Measurements from ENCODE around the gene TXN2.
"Not testable (repeated sequence)": the region's sequence is repeated elsewhere in the genome, so short reads cannot be mapped to it uniquely, and the experiment has no call there.

Gene TXN2

DNA sequence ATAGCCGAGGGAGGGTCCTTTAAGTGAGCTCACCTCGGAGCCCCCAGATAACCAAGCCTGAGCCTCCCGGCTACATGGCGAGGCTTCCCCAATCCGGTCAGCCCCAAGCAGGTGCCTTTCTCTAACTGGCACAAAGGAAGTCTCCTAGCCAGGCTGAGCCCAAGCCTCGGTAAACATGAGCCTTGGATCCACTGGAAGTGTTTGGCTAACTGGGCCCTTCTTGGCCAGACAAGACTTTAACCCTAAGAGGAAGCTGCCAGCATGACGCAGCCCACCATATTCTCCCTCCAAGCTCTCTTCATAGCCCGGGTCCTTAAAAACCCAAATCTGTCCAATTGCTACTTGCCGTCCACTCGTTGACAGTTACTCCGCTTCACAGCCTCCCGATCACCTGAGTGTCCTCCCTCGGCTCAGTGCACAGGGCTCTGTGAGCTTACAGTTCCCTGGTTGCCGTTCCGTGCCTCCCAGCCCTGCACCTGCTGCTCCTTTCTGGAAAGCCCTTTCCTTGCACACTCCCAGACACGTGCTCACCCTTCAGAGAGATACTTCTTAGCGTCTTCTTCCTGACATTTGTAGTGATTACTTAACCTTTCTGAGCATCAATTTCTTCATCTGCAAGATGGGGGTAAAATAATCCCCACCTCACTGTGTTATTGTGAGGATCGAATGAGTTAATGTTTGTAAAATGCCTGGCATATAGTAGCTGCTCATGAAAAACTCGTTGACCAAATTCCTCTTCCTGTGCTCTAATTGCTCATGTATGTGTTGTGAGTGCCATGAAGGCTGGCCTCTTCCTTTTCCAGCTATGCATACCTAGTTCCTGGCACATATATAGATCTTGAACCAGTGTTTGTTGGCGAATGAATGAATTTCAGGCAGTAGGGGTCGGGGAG is 25.6 kb downstream of the TXN2 start:
- no peak for DNase-seq (ENCODE audit: low read depth in 2 of 2)

DNA sequence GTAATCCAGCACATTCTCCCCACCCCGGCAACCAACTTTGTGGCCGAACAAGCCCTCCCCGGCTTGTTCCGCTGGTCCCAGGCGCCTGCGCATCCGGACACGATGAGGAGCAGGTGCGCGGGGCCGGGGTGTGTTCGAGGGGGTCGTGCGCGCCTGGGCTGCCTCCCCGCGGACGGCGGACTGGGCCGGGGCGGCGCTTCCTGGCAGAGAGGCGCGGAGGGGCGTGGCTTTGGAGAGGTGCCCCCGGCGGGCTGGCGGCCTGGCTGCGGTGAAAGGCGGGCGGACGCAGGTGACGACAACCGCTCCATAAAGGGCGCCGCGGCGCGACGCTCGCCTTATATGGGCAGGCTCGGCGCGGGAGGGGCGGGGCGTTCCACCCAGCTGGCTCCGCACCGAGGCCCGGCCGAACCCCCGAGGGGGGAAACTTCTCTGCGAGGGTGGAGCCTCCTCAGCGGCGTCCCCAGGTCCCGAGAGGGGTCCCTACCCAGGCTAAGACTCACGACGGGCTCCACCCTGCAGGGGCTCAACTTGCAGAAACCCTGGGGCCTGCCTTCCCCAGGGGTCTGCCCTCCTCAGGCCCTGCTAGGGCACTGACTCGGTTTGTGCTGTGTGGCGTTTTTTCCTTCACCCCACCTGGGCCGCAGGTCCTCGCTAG is 26.4 kb downstream of the TXN2 start:
- DNase-seq (ENCODE audit: low read depth in 2 of 2): peak; percentile 87 to 93

DNA sequence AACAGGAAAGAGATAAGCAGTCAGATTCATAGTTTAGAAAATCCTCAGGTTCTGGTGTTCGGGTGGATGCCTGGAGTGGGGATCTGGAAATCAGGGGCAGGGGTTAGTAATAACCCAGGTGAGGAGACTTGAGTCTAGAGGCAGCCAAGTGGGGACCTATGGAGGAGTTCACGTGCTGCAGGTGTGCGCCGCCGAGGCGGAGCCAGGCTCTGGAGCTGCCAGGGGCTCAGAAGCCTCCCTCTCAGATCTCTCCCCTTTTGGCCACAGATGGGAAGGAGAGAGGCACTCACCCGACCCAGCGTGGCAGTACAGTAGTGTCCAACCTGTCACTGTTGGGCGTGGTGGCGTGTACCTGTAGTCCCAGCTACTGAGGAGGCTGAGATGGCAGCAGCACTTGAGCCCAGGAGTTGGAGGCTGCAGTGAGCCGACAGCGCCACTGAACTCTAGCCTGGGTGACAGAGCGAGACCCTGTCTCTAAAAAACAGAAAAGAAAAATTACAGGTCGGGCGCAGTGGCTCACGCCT is 27.5 kb downstream of the TXN2 start:
- DNase-seq (ENCODE audit: low read depth in 2 of 2): no peak

DNA sequence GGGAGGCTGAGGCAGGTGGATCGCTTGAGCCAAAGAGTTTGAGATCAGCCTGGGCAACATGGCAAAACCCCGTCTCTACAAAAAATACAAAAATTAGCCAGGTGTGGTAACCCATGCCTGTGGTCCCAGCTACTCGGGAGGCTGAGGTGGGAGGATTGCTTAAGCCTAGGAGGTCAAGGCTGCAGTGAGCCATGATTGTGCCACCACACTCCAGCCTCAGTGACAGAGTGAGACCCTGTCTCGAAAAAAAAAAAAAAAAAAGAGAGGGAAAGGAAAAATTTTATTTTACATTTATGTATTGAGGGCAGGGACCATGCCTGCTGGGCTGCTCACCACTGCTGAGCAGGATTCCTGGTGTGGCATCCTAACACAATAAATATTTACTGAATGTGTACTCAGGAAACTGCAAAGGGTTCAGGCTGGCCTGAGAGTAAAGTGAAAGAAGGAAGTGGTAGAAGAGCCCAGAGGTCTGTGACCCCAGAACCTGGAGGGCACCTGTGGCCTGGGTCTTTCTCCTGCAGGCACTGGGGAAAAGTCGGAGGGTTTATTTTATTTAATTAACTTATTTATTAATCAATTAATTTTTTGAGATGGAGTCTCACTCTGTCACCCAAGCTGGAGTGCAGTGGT is 28.3 kb downstream of the TXN2 start:
- DNase-seq (ENCODE audit: low read depth in 2 of 2): not testable (repeated sequence)

DNA sequence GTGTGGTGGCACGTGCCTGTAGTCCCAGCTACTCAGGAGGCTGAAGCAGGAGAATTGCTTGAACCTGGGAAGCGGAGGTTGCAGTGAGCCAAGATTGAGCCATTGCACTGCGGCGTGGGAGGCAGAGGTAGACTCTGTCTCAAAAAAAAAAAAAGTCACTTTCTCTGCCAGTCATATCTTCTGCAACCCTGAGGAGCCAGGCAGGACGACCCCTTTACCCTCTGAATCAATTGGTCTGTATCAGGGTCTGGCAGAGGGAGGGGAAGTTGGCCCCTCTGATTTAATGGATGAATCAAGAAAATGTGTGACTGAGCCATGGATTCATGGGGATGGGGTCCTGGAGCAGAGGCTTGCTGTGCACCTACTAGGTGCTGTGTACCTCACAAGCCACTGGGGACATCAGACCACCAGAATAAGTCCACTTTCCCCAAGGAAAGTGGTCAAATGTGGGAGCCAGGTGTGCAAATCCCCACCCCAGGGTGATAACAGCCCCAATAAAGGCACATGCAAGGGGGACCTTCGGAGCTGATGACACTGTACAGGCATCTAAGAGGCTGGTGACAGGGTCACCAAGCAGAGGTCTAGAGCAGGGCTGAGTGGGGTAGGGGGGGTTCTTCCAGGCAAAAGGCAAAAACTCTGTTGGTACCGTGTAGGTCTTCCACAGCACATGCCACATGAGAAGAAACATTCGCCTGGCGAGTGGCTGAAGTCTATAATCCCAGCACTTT is 29.0 kb downstream of the TXN2 start:
- DNase-seq (ENCODE audit: low read depth in 2 of 2): no peak

DNA sequence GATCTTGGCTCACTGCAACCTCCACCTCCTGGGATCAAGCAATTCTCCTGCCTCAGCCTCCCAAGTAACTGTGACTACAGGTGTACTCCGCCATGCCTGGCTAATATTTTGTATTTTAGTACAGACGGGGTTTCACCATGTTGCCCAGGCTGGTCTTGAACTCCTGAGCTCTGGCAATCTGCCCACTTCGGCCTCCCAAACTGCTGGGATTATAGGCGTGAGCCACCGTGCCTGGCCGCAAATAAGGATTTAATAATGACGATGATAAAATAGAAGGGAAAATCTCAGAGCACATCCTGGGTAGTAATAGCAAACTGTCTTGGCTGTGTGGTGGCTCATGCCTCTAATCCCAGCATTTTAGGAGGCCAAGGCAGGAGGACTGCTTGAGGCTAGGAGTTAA is 30.5 kb downstream of the TXN2 start:
- DNase-seq (ENCODE audit: low read depth in 2 of 2): not testable (repeated sequence)

DNA sequence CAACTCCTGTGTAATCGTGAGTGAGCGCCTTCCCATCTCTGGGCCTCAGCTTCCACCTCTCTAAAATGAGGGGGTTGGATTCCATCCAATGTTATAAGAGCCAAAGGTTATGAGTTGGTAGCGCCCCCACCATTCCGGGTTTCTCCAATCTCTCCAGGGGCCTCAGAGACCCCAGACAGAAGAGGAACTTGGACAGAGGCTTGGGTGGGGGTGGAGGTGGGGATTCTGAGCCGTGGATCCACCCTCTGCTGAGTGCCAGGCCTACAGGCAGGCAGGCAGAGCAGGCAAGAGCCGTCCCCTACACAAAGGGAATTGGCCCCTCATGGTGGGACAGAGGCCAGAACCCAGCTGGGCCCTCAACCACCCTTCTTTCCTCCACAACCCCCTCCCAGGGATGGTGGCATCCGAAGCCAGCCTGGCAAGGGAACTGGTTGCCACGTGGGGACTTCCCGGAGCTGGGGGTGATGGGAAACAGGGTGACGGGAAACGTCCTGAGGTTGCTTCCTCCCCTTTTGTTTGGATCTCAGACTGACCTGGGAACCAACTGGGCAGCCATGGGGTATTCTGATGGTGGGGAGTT is 31.8 kb downstream of the TXN2 start:
- DNase-seq (ENCODE audit: low read depth in 2 of 2): no peak

DNA sequence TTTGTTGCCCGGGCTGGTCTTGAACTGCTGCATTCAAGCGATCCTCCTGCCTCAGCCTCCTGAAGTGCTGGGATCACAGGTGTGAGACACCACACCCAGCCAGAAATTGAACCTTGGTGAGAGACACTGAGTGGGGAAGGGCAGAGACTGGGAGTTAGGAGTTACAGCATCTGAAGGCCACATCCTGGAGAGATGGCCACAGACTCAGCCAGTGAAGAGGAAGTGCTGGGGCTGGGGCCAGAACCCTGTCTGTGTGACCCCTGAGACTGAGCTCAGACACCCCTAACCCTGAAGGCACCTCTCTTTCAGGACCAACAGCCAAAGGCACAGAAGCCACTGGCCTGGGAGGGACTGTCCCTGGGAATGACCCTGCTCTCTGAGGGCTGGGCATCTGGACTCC is 33.8 kb downstream of the TXN2 start:
- DNase-seq (ENCODE audit: low read depth in 2 of 2): no peak

DNA sequence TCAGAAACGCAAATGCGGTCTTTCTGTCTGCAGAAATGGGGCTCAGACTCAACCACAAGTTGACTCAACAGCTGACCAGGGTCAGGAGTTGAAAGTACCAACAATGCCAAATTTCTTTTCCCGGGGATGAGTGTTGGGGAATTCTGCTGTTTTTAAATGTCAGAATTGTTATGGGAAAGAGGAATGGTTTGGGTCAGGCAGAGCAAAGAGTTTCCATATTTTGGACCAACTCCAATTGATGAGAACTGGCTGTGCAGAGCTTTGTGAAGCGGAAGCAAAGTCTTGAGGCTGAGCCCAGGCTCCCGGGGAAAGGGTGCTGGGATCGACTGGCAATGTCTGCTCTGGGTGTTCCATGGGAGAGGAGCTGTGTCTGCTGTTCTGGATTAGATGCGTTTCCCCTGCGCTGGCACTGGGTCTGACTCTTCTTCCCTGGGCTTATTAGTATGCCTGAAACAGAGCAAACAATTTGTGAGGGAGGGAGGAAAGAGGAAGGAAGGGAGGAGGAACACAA is 36.2 kb downstream of the TXN2 start:
- DNase-seq (ENCODE audit: low read depth in 2 of 2): no peak

DNA sequence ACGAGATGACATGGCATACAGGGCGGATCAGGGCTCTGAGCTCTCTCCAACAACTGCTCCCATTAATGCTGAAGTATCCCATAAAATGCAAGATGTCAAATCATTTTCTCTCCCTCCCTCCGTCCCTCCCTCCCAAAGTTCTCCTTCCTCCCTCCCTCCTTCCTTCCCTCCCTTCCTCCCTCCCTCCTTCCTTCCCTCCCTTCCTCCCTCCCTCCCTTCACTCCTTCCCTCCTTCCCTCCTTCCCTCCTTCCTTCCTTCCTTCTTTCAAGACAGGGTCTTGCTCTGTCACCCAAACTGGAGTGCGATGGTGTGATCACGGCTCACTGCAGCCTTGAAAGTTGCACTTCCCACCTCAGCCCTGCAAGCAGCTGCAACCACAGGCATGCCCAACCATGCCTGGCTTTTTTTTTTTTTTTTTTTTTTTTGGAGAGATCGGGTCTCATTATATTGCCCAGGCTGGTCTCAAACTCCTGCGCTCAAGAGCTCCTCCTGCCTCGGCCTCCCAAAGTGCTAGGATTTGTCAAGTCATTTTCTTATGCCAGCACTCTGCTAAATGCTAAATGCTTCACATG is 38.2 kb downstream of the TXN2 start:
- DNase-seq (ENCODE audit: low read depth in 2 of 2): no peak

DNA sequence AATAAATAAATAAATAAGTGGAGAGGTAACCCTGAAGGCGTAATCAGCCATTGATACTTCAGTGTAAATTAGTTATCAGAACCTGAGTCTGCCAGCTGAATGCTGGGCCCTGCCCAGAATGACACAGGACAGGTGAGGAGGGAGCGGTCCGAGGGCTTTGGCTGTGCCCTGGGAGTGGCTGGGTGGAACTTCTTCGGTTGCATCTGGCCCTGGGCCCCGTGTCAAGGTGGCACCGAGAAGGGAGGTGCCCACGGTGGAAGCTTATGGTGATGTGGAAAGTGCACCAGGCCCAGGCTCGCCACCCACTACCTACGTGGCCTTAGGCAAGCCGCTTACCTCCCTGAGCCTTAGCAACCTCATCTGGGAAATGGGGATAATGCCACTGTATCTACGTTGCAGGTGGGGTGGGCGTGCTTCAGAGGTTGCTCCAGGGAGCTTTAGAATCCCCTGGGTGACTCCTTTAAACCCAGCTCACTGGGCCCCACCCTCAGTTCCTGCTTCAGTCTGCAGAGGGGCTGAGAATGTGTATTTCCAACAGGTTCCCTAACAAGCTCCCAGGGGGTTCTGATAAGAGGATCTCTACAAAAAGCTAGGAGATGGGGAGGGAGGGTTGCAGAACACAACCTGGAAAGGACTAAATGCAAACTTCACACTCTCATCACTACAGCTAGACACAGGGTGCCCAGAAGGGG is 38.8 kb downstream of the TXN2 start:
- no peak for DNase-seq (ENCODE audit: low read depth in 2 of 2)

DNA sequence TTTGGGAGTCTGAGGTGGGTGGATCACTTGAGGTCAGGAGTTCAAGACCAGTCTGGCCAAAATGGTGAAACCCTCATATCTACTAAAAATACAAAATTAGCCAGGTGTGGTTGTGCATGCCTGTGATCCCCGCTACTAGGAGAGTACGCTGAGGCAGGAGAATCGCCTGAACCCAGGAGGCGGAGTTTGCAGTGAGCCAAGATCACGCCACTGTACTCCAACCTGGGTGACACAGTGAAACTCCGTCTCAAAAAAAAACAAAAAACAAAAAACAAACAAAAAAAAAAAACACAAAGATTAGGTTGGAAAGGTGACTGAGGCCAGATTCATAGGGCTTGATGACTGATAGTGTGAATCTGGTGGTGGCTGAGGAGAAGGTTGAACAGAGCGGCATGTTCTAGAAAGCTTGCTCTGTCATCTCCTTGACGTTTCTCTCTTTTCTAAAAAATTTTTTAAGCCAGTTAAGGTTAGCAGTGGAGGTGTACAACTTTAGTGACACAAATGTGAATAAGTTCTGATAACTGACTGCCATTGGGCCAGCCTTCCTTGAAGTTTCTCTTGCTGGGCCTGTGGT is 40.9 kb downstream of the TXN2 start:
- no peak for DNase-seq (ENCODE audit: low read depth in 2 of 2)

DNA sequence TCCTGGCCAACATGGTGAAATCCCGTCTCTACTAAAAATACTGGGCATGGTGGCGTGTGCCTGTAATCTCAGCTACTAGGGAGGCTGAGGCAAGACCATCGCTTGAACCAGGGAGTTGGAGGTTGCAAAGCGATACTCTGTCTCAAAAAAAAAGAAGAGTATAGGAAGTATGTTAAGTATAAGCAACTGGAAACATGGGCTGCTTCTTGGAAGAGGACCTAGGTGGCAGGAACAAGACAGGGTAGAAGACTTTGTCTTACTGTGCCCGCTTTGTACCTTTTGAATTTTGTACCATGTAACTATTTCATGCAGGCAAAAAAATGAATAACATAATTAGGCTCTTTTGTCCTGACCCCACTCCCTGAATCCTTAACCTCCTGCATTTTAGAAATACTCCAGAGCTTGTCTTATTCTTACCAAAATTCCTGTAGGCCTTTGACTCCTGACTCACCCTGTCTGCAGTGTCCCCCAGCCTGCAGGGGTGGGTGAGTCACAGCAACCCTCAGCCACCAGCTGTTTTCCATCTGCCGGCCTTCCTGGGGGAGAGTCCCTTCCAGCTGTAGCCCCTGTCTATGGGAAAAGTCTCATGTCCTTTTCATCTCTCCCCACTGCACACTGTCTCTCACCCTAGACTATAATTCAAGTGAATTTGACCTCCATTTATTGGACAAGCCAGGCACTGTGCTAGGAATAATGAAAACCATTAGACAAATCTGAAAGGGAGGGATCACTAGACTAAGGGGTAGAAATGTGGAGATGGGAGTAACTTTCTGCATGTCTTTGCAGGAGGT is 41.8 kb downstream of the TXN2 start:
- DNase-seq (ENCODE audit: low read depth in 2 of 2): peak in 1 of 2 donors; percentile 17

DNA sequence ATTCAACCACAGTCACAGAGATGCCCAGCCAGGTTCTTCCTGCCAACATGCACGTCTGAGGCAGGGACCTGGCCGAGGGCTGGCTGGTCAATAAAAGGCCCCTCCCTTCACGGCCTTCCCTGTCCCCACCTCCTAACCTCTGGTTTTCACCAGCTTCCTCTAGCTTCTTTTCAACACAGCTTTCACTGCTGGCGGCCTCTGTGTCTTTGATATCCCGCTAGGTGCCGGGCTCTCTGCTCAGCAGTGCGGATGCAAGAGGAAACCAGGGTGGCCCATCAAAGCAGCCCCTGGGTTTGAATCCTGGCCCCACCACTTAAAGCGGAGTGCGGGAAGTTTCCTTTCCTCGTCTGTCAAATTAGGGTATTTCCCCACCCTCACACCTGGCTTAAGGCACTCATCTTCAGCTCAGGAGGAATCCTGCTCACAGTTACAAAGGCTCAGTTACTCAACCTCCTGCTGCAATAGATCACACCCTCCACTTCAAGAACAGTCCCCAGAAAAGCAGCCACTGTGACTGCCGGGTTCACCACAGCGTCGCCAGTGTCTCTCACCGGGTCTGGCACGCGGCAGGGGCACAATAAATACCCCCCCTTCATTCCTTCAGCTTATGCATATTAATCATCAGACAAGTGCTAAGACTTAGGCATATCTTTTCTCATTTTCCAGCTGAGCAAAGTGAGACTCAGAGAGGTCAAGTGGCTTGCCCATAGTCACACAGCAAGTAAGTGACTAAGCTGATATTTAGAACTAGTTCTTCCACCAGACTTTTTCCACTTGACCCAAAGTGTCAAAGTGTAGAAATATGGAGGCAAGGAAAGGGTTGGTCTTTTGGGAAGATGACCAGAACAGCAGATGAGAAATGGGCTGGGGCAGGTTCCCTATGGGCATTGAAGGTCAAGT is 45.7 kb downstream of the TXN2 start:
- DNase-seq (ENCODE audit: low read depth in 2 of 2): peak; percentile 61 to 64

DNA sequence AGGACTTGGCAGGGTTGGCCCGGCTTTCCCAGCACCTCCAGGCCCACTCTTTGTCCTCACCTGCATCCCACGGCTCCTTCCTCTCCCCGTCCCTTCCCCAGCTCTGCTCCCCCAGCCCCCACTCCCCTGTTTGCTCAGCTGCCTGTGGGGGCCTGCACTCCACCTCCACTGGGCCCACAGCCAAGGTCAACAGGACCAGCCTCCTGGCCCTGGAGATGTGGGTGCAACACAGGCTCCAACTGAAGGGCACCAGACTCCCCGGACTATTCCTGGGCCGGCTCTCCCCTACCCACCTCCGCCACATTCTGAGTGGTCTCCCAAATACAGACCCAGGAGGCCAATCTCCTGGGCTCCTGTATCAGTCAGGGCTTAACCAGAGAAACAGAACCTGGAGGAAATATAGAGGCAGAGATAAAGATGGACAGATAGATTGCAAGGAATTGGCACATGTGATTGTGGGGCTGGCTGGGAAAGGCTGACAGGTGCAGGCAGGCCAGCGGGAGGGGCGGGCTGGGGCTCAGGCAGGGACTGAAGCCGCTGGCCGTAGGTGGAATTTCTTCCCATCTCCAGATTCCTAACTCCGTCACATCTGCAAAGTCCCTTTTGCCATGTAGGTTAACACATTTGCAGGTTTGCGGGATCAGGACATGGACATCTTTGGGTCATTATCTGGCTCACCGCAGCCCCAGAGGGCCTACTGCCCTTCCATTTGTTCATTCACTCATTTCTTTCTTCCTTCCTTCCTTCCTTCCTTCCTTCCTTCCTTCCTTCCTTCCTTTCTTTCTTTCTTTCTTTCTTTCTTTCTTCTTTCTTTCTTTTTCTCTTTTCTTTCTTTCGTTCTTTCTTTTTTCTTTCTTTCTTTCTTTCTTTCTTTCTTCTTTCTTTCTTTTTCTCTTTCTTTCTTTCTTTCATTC is 47.9 kb downstream of the TXN2 start:
- no peak for DNase-seq (ENCODE audit: low read depth in 2 of 2)

DNA sequence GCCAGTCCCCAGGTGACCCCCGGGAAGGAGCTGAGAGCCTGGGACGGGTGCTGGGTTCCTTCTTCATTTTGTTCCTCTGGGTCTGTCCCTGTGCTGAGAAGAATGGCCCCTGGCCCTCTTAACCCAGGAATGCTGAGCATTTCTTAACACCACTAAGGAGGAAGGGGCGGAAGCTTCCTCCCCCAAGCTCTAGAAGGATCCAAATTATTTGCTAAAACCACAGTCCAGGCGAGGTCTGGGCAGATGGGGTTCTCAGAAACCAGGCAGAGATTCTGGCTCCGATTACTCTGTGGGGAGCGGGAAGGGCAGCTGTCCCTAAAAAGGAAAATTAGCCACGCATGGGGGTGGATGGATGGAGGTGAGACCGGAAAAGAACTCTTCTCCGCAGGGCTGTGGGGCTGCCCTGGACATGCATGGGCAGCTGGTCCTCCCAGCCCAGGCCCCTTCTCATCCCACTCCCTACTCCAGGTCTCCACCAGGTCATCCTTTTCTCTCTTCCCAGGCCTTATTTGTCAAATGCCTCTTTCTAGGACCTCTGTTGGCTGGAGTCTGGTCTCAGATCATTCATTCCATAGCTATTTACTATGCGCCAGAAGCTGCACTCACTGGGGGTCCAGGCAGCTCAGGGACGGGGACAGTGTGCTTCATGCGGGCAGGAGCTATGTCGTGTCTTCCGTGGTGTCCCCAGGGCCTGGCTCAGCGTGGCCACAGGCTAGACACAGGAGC is 48.7 kb downstream of the TXN2 start:
- DNase-seq (ENCODE audit: low read depth in 2 of 2): no peak

Data from stimulated activated CD8-positive, alpha-beta memory T cell treated with anti-CD3 and anti-CD28 coated beads, Interleukin-15, amount 100 ng/mL, for 4 hours (primary cell).